ENCODE data around the gene KCNQ1OT1.

The KCNQ1OT1 gene

DNA sequence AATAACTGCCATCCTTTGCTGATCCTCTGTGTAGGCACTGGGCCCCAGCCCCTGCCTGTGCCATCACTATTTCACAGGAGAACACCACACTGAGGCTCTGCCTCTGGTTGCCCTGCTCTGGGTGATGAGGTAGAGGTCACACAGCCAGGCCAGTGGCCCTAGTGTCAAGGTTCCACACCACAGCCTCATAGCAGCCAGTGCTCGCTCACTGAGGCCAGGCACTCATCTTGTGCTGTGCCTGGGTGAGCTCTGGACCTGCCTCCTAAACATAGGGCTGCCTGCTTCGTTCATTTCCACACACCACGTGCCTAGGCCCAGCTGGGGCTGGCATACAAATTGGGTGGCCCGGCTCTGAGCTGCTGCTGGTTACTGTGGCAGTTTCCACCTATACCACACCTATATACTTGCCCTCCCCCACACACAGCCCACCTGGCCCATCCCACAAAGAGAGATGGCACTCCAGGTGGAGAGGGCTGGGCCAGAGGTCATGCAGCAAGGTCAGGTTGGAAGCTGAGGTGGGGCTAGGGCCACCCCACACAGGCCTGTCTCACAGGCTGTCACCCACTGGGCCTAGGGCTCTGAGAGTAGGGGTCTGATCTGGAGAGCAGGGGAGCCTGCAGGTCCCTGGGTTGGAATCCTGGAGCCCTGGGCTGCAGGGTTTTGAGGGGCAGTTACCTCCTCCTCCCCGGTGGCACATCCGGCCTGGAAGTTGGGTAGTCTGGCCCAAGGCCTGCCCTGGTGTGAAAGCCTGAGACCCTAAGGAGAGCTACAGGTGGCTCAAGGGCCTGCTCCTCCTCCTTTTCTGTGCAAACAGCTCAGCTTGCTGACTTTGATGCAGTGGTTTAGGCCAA, 11.2 kb downstream of the KCNQ1OT1 start:
- no peak for DNase-seq (ENCODE audit: low spot score)
- H3K27ac ChIP-seq: no peak overlapping the region
- TF ChIP-seq, protein P1, sequence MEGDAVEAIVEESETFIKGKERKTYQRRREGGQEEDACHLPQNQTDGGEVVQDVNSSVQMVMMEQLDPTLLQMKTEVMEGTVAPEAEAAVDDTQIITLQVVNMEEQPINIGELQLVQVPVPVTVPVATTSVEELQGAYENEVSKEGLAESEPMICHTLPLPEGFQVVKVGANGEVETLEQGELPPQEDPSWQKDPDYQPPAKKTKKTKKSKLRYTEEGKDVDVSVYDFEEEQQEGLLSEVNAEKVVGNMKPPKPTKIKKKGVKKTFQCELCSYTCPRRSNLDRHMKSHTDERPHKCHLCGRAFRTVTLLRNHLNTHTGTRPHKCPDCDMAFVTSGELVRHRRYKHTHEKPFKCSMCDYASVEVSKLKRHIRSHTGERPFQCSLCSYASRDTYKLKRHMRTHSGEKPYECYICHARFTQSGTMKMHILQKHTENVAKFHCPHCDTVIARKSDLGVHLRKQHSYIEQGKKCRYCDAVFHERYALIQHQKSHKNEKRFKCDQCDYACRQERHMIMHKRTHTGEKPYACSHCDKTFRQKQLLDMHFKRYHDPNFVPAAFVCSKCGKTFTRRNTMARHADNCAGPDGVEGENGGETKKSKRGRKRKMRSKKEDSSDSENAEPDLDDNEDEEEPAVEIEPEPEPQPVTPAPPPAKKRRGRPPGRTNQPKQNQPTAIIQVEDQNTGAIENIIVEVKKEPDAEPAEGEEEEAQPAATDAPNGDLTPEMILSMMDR (IDR thresholded peaks at IDR 0.05): no peak
- no peak overlapping the region for H3K4me3 ChIP-seq

DNA sequence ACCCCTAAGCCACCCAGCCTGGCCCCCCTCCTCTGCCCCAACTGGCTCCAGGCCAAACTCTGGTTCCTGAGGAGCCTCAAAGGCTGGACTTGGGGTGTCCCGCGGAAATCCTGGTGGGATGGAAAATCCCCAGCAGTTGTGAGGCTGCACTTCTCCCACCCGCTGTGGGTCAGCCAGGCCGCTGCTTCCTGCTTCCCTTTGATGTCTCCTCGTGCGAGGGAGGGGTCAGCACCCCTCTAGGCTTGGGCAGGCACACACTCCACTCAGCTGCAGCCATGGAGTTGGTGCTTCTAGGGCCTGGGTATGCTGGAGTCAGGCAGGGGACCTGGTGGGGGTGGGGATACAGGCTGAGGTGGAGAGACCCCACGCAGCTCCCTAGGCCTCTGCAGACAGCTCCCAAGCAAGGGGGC, 12.0 kb downstream of the KCNQ1OT1 start:
- DNase-seq (ENCODE audit: low spot score): no peak
- TF ChIP-seq, protein P1 (IDR thresholded peaks at IDR 0.05): no peak
- Histone ChIP-seq H3K27ac (no peak overlapping the region), H3K4me3 (no peak overlapping the region)

DNA sequence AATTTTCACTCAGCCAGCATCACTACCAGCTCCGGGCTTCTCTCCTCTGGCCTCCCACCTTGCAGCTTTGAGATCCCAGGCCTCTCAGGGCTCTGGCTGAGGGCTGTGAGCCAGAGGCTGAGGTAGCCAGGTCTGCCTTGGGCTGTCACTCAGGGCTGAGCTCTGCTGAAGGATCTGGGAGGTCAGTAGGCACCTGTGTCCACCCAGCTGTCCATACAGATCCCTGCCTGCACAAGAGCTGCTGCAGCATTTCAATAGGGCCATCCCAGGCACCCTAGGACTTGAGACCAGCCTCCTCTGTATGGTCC, 12.6 kb downstream of the KCNQ1OT1 start:
- TF ChIP-seq, protein P1 (IDR thresholded peaks at IDR 0.05): no peak
- no peak for DNase-seq (ENCODE audit: low spot score)
- Histone ChIP-seq H3K4me3 (no peak overlapping the region), H3K27ac (no peak overlapping the region)

DNA sequence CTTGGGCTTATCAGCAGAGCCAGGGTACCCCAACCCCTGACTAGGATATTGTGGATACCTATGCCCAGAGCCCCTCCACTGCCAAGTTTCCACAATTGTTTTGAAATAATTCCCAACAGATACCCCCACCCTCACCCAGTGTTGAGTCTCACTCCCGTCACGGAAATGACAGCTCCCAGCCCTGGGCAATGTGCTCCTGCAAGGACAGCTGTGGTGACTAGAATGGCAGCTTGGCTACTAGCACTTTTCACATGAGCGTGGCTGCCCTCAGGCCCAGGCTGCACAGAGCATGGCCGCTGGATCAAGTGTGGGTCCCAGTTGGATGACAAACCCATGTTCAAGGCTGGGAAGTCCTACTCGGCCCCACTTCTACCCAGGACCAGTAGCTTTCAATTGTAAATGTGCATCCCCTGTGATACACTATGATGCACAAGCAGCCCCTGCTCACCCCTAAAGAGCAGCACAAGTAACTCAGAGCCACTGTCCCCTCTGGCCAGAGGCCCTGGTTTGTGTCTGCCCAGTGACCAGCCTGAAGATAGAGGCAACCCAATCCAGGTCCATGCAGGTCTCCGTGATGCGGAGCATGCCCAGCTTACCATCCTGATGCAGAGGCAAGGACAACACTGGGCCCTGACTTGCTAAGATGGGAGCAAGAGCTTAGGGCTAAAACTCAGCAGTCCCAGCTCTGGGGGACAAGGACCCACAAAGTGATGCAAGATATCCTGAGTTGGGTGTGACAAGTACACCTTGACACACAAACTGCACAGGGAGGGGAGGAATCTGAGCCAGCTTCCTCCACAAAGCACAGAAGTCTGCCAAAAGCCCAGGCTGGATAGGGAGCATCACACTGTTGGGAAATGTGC, 13.2 kb downstream of the KCNQ1OT1 start:
- H3K4me3 ChIP-seq: no peak overlapping the region
- no peak for DNase-seq (ENCODE audit: low spot score)
- TF ChIP-seq, protein P1 (IDR thresholded peaks at IDR 0.05): no peak
- no peak overlapping the region for H3K27ac ChIP-seq

DNA sequence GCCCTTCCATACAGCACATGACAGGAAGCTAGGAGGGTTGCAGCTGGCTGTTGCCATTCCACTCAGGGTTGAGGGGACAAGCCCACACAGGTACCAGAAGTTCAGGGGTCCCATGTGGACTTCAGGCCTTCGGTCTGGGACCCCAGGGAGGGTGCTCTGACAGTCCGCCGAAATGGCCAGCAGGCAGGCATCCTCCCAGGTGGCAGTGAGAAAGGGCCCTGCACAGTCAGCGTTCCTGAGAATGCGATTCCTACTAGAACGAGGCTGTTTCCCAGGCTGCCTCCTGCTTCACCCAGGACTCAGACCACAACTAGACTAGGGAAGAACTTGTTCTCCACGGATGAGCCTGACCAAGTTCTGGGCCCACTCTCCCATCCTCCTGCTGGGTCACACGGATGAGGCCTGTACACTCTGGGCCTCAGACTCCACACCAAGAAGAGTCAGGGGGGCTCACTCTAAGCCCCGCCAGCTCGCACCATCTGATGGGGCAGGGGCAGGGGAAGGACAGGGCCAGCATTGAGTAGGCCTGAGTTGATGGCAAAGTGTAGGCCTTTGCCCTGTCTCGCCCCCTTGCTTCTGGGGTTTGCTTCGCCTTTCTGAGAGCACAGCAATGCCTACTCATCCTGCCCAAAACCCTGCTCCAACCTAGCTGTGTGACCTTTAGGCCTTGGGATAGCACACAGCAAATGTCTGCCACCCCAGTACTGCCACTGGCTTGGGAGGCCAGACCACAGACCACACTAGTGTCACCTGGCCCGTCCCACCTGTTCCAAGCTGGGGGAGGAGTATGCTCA, 14.0 kb downstream of the KCNQ1OT1 start:
- Histone ChIP-seq H3K27ac (no peak overlapping the region), H3K4me3 (no peak overlapping the region)
- TF ChIP-seq, protein P1 (IDR thresholded peaks at IDR 0.05): no peak
- DNase-seq (ENCODE audit: low spot score): no peak

DNA sequence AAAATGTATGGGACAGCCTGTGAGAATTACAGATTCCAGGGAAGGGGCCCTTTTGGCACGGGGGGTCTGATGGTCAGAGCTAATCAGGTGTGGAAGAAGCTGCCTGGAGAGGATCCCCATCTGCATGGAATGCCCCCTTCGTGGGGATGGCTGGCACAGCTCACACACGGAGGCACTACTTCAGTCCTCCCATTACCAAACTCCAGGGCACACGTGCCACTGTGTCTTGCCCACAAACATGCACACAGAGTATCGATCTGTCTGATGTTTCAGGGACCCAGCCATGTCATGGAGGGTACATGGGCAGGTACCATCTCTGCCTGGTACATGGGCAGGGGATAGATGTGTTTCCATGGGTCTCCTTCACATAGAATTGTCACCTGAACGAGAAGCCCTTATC, 14.7 kb downstream of the KCNQ1OT1 start:
- H3K27ac ChIP-seq: no peak overlapping the region
- no peak for DNase-seq (ENCODE audit: low spot score)
- TF ChIP-seq, protein P1 (IDR thresholded peaks at IDR 0.05): no peak

More for the DNA sequence above, 14.7 kb downstream of the KCNQ1OT1 start:
- H3K4me3 ChIP-seq: no peak overlapping the region

Data from coronary artery (tissue), 2 donors.